Nephron (organoid): ENCODE measurements around the gene ARHGEF11.
"Not testable (repeated sequence)": the region's sequence is repeated elsewhere in the genome, so short reads cannot be mapped to it uniquely, and the experiment has no call there.

Experiments used
- H3K27ac Mint-ChIP-seq, 3 experiments: 2 replicates each; pipeline ENCODE4 v1.8.0; 2020; ENCODE audit warnings: mixed read lengths in 3 of 3, mild to moderate bottlenecking in 2 of 3, moderate library complexity in 1 of 3
- H3K27me3 Mint-ChIP-seq: 2 replicates; pipeline ENCODE4 v1.8.0; 2021; ENCODE audit warnings: low read depth, mild to moderate bottlenecking, moderate library complexity, mixed read lengths
- H3K36me3 Mint-ChIP-seq: 2 replicates; pipeline ENCODE4 v1.8.0; 2020; ENCODE audit warnings: low read depth, mixed read lengths
- H3K4me1 Mint-ChIP-seq: 2 replicates; pipeline ENCODE4 v1.8.0; 2020; ENCODE audit warnings: mixed read lengths
- H3K4me3 Mint-ChIP-seq, 3 experiments: 2 replicates each; pipeline ENCODE4 v1.8.0; 2020; ENCODE audit warnings: mild to moderate bottlenecking in 3 of 3, mixed read lengths in 3 of 3, moderate library complexity in 2 of 3
- H3K9me3 Mint-ChIP-seq: 2 replicates; pipeline ENCODE4 v1.8.0; 2020; ENCODE audit warnings: mixed read lengths
- CTCF ChIP-seq, 3 experiments: fragments of 200-600 bp; sonication (generic); IDR thresholded peaks; one replicate each; pipeline ENCODE4 v1.5.0; 2021; ENCODE audit warnings: antibody characterized with exemption in 3 of 3; ENCODE audit not compliant: unreplicated experiment in 3 of 3

ARHGEF11 gene

GRCh38 chr1:156927215-156928042, 118.1 kb downstream of the ARHGEF11 start:
- peak; percentile 56 to 78 (median 74) for TF ChIP-seq CTCF (IDR thresholded peaks at IDR 0.05; ENCODE audit: unreplicated experiment in 3 of 3)
- Mint-ChIP-seq H3K36me3 (no peaks in the 10 kb centered on the region), H3K4me3 (peak overlapping the region; percentile 4 to 69 (median 64)), H3K27me3 (peaks cover 91% of the 10 kb centered on the region), H3K9me3 (no peaks in the 10 kb centered on the region), H3K4me1 (peaks cover 30% of the 10 kb centered on the region), H3K27ac (no peak overlapping the region)

DNA sequence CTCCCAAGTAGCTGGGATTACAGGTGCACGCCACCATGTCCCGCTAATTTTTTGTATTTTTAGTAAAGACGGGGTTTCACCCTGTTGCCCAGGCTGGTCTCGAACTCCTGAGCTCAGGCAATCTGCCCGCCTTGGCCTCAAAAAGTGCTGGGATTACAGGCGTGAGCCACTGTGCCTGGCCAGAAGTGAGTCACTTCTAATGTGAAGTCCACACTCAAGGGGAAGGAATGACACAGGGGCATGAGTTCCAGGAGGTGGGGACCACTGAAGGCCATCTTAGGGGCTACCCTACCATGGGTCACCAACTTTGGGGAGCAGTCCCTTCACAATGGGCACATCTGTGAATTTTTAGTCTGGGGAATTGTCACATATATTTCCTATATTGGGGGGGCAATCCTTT, 118.8 kb downstream of the ARHGEF11 start:
- H3K9me3 Mint-ChIP-seq, H3K27ac Mint-ChIP-seq, H3K36me3 Mint-ChIP-seq: not testable (repeated sequence)
- H3K4me1 Mint-ChIP-seq = peaks cover 24% of the 10 kb centered on the region
- H3K4me3 Mint-ChIP-seq = peak overlapping the region in 1 of 3 experiments; percentile 12
- peaks cover 98% of the 10 kb centered on the region for H3K27me3 Mint-ChIP-seq

- Mint-ChIP-seq H3K9me3 (no peaks in the 10 kb centered on the region), H3K4me3 (peak overlapping the region; percentile 24 to 56 (median 32)), H3K36me3 (no peaks in the 10 kb centered on the region), H3K27me3 (peaks cover 98% of the 10 kb centered on the region), H3K4me1 (peaks cover 20% of the 10 kb centered on the region), H3K27ac (no peak overlapping the region)
- TF ChIP-seq CTCF (IDR thresholded peaks at IDR 0.05; ENCODE audit: unreplicated experiment in 3 of 3) = no peak
Measured at GRCh38 chr1:156926175-156926574, 119.4 kb downstream of the ARHGEF11 start.

- H3K4me3 Mint-ChIP-seq = peak overlapping the region; percentile 12 to 63 (median 30)
- no peaks in the 10 kb centered on the region for H3K36me3 Mint-ChIP-seq
- peak overlapping the region in 1 of 3 experiments; percentile 19 for H3K27ac Mint-ChIP-seq
- no peaks in the 10 kb centered on the region for H3K9me3 Mint-ChIP-seq
- peaks cover 20% of the 10 kb centered on the region for H3K4me1 Mint-ChIP-seq
- H3K27me3 Mint-ChIP-seq = peaks cover 98% of the 10 kb centered on the region
- no peak for TF ChIP-seq CTCF (IDR thresholded peaks at IDR 0.05; ENCODE audit: unreplicated experiment in 3 of 3)
Measured at GRCh38 chr1:156925154-156926010, 120.2 kb downstream of the ARHGEF11 start.

- H3K27me3 Mint-ChIP-seq = peaks cover 100% of the 10 kb centered on the region
- TF ChIP-seq CTCF (IDR thresholded peaks at IDR 0.05; ENCODE audit: unreplicated experiment in 3 of 3) = no peak
- H3K9me3 Mint-ChIP-seq = no peaks in the 10 kb centered on the region
- no peak overlapping the region for H3K27ac Mint-ChIP-seq
- H3K4me1 Mint-ChIP-seq = peaks cover 20% of the 10 kb centered on the region
- no peaks in the 10 kb centered on the region for H3K36me3 Mint-ChIP-seq
- H3K4me3 Mint-ChIP-seq = peak overlapping the region in 1 of 3 experiments; percentile 45
Measured at GRCh38 chr1:156924478-156925153, 120.9 kb downstream of the ARHGEF11 start.
